ENCODE results near the gene POLR2E. TPM values are rescaled to one million over a fixed set of nuclear protein-coding genes. Genes with fewer than 3 reads are reported as not detected.

Gene POLR2E
- total RNA-seq, 2 donors from 2014 or later: 63.8 to 81.4 TPM

DNA sequence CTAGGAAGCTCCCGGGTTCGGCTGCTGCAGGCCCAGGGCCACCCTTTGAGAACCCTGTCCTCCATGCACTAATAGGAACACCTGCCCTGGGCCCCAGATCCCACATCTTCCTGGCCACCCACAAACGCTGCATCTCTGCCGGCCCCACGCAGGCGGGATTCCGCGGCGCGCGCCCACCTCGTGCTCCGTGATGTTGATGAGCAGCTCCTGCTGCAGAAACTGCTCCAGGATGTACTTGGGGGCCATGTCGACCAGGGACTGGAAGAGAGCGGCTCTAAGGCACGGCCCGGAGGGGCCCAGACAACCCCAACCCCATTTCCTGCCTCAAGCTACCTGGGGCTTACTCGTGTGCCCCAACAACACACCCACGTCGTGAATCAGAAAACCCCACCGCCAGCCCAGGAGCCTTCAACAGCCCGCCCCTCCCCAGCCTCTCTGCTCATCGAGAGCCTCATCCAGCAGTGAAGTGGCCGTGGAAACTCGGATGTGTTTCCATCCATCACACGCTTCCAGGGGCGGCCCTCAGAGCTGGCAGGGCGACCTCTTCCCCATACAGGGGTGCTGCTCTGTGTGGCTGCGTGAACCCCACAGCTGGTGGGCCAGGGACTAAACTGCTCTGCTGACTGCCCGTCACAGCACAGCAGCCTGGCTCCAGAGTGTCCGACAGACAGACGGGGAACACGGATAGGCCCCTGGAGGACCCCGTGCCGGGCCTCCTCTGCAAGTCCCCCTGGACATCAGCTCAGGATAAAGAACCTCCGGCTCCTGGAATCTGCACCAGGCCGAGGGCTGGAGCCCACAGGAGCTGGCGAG, 4.2 kb downstream of the POLR2E start:
- Mint-ChIP-seq H3K36me3 (ENCODE audit: low read depth) (no peaks in the 10 kb centered on the region), H3K4me1 (peaks cover 27% of the 10 kb centered on the region)

GRCh38 chr19:1089891-1090290, 5.3 kb downstream of the POLR2E start:
- Mint-ChIP-seq H3K36me3 (ENCODE audit: low read depth) (peaks cover 4% of the 10 kb centered on the region), H3K4me1 (peaks cover 26% of the 10 kb centered on the region), H3K27me3 (no peaks in the 10 kb centered on the region), H3K27ac (peak overlapping the region; percentile 96), H3K4me3 (no peak overlapping the region)
- ATAC-seq: no peak
- no peaks in the 10 kb centered on the region for H3K9me3 ChIP-seq (ENCODE audit: control insufficient read depth, low read length, poor library complexity, severe bottlenecking)
- DNase-seq: no peak

More for the DNA sequence above, 4.2 kb downstream of the POLR2E start:
- Mint-ChIP-seq H3K27me3 (no peaks in the 10 kb centered on the region), H3K27ac (peak overlapping the region; percentile 54), H3K4me3 (peak overlapping the region; percentile 53)
- no peak for ATAC-seq
- H3K9me3 ChIP-seq (ENCODE audit: control insufficient read depth, low read length, poor library complexity, severe bottlenecking): no peaks in the 10 kb centered on the region
- DNase-seq: no peak

- H3K4me3 Mint-ChIP-seq: no peak overlapping the region
- peaks cover 4% of the 10 kb centered on the region for H3K36me3 Mint-ChIP-seq (ENCODE audit: low read depth)
- DNase-seq (no peak), ATAC-seq (no peak)
- H3K9me3 ChIP-seq (ENCODE audit: control insufficient read depth, low read length, poor library complexity, severe bottlenecking): no peaks in the 10 kb centered on the region
- H3K27me3 Mint-ChIP-seq: no peaks in the 10 kb centered on the region
- H3K27ac Mint-ChIP-seq: peak overlapping the region; percentile 96
- peaks cover 23% of the 10 kb centered on the region for H3K4me1 Mint-ChIP-seq
Measured at GRCh38 chr19:1089126-1089771, 5.9 kb downstream of the POLR2E start.

DNA sequence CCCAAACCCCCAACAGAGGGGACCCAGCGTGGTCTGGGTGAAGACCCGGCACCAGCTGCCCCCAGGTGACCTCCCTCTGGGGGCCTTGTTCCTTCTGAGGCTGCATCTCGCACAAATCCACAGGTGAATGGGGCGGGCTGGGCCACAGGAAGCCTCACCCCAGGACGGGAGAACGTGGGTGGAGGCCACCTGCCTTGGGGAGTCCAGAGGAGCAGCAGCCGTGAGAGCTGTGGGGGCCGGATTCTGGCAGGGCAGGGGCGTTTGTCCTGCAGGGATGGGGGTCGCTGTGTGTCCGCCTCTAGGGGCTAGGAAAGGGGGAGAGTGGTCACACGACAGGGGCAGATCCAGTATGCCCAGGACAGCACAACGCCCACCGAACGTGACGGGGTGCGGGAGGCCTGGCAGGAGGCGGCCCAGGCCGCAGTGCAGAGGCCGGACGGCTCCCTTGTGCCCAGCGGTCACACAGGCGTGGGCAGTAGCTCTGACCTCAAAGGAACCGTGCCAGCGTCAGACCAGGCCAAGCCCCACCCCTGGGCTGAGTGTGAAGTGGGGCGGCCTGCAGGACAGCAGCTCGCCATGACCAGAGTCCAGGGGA, 6.7 kb downstream of the POLR2E start:
- ATAC-seq (peak; percentile 30), DNase-seq (no peak)
- H3K27me3 Mint-ChIP-seq: no peaks in the 10 kb centered on the region
- H3K4me1 Mint-ChIP-seq: peaks cover 25% of the 10 kb centered on the region
- peak overlapping the region; percentile 96 for H3K27ac Mint-ChIP-seq
- peak overlapping the region; percentile 81 for H3K4me3 Mint-ChIP-seq
- no peaks in the 10 kb centered on the region for H3K9me3 ChIP-seq (ENCODE audit: control insufficient read depth, low read length, poor library complexity, severe bottlenecking)
- peaks cover 4% of the 10 kb centered on the region for H3K36me3 Mint-ChIP-seq (ENCODE audit: low read depth)

DNA sequence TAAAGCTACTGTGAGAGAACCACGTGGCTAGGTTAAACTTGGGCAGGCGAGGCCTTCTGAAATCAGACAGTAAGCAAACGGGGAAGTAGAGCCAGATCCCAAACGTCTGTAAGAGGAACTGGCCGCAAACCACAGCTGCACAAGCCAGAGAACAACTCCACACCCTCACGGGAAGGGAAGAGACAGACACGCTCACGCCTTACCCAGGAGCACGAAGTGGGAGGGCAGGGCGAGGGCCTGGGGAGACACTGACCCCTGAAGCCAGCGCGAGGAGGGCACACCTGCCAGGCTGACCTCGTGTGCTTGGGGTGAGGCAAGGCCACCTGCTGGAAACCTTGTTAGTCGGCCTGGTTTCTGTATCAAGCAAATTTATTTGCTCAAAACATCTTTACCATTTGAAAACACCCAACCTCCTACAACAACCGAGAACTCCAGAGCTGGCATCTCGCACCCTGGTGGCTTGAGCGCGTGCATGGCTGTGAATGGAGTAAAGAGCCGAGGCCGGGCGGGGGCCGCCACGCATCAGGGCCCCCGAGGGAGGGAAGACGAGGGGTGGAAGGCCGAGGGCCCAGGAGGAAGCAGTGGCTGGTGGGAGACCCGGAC, 7.3 kb downstream of the POLR2E start:
- no peaks in the 10 kb centered on the region for H3K9me3 ChIP-seq (ENCODE audit: control insufficient read depth, low read length, poor library complexity, severe bottlenecking)
- ATAC-seq: peak; percentile 57
- Mint-ChIP-seq H3K4me1 (peaks cover 23% of the 10 kb centered on the region), H3K27ac (peak overlapping the region; percentile 96), H3K36me3 (ENCODE audit: low read depth) (peaks cover 4% of the 10 kb centered on the region), H3K27me3 (no peaks in the 10 kb centered on the region), H3K4me3 (peak overlapping the region; percentile 81)
- peak in 1 of 3 donors; percentile 44 for DNase-seq

GRCh38 chr19:1086613-1087012, 8.6 kb downstream of the POLR2E start:
- Mint-ChIP-seq H3K27ac (peak overlapping the region; percentile 96), H3K27me3 (no peaks in the 10 kb centered on the region), H3K4me1 (peaks cover 28% of the 10 kb centered on the region), H3K4me3 (no peak overlapping the region), H3K36me3 (ENCODE audit: low read depth) (peaks cover 4% of the 10 kb centered on the region)
- DNase-seq (no peak), ATAC-seq (no peak)
- H3K9me3 ChIP-seq (ENCODE audit: control insufficient read depth, low read length, poor library complexity, severe bottlenecking): no peaks in the 10 kb centered on the region

DNA sequence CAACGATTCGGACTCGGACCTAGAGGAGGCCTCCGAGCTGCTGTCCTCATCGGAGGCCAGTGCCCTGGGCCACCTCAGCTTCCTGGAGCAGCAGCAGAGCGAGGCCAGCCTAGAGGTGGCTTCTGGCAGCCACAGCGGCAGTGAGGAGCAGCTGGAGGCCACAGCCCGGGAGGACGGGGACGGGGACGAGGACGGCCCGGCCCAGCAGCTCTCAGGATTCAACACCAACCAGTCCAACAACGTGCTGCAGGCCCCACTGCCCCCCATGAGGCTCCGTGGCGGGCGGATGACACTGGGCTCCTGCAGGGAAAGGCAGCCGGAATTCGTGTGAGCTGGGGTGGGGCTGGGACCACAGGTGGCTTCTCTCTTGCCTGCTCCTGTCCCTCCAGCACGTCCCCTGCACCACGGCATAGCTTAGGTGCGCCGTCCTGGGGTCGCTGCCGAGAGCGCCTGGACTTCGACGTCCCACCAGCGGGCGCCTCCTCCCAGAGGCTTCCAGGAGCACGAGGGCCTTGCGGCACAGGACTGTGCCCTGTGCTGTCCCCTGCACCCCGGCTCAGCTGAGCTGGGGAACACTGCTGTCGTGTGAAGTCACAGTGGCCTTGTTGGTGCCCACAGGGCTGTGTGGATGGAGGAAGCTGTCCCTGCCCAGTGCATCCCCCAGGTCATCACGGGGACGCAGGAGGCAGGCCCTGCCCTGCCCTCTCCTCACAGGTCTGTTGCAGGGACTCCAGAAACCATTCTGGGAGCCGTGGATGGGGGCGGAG, 9.3 kb downstream of the POLR2E start:
- no peaks in the 10 kb centered on the region for H3K9me3 ChIP-seq (ENCODE audit: control insufficient read depth, low read length, poor library complexity, severe bottlenecking)
- ATAC-seq (no peak), DNase-seq (no peak)
- peaks cover 4% of the 10 kb centered on the region for H3K36me3 Mint-ChIP-seq (ENCODE audit: low read depth)
- peak overlapping the region; percentile 96 for H3K27ac Mint-ChIP-seq
- H3K4me3 Mint-ChIP-seq: peak overlapping the region; percentile 63
- H3K4me1 Mint-ChIP-seq: peaks cover 32% of the 10 kb centered on the region
- H3K27me3 Mint-ChIP-seq: no peaks in the 10 kb centered on the region

DNA sequence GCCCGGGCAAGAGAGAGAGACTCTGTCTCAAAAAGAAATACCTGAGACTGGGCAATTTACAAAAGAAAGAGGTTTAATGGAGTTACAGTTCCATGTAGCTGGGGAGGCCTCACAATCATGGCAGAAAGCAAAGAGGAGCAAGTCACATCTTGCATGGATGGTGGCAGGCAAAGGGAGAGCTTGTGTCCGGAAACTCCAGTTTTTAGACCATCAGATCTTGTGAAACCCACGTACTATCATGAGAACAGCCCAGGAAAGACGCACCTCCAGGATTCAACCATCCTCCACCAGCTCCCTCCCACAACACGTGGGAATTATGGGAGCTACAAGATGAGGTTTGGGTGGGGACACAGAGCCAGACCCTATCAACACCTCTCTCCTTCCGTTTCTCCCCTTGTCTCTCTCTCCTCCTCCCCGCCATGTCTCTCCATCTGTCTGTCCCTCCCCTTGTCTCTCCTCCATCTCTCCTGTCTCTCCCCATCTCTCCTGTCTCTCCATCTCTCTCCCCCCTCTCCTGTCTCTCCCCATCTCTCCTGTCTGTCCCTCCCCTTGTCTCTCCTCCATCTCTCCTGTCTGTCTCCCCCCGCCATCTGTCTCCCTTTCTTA, 10.0 kb downstream of the POLR2E start:
- DNase-seq: no peak

GRCh38 chr19:1084024-1084868, 10.9 kb downstream of the POLR2E start:
- H3K27me3 Mint-ChIP-seq: no peaks in the 10 kb centered on the region
- DNase-seq: peak in 1 of 3 donors; percentile 13
- peaks cover 4% of the 10 kb centered on the region for H3K36me3 Mint-ChIP-seq (ENCODE audit: low read depth)
- H3K27ac Mint-ChIP-seq: peak overlapping the region; percentile 90
- H3K9me3 ChIP-seq (ENCODE audit: control insufficient read depth, low read length, poor library complexity, severe bottlenecking): no peaks in the 10 kb centered on the region
- H3K4me1 Mint-ChIP-seq: peaks cover 44% of the 10 kb centered on the region
- ATAC-seq: no peak
- peak overlapping the region; percentile 49 for H3K4me3 Mint-ChIP-seq

More for the DNA sequence above, 10.0 kb downstream of the POLR2E start:
- Mint-ChIP-seq H3K36me3 (ENCODE audit: low read depth) (peaks cover 4% of the 10 kb centered on the region), H3K27me3 (no peaks in the 10 kb centered on the region), H3K27ac (peak overlapping the region; percentile 90), H3K4me1 (peaks cover 38% of the 10 kb centered on the region), H3K4me3 (peak overlapping the region; percentile 63)
- H3K9me3 ChIP-seq (ENCODE audit: control insufficient read depth, low read length, poor library complexity, severe bottlenecking): no peaks in the 10 kb centered on the region
- no peak for ATAC-seq

GRCh38 chr19:1082928-1083816, 12.0 kb downstream of the POLR2E start:
- H3K27me3 Mint-ChIP-seq: no peaks in the 10 kb centered on the region
- DNase-seq (peak in 1 of 3 donors; percentile 15), ATAC-seq (no peak)
- H3K9me3 ChIP-seq (ENCODE audit: control insufficient read depth, low read length, poor library complexity, severe bottlenecking): no peaks in the 10 kb centered on the region
- H3K4me3 Mint-ChIP-seq: peak overlapping the region; percentile 49
- H3K27ac Mint-ChIP-seq: peak overlapping the region; percentile 90
- peaks cover 4% of the 10 kb centered on the region for H3K36me3 Mint-ChIP-seq (ENCODE audit: low read depth)
- peaks cover 40% of the 10 kb centered on the region for H3K4me1 Mint-ChIP-seq
